ENCODE data around the gene WNK3.

- no peak for TF ChIP-seq CTCF (IDR thresholded peaks at IDR 0.05 in 8 of 11, conservative IDR thresholded peaks at IDR 0.05 in 3 of 11)
- no peak for TF ChIP-seq POLR2AphosphoS5 (IDR thresholded peaks at IDR 0.05)
These were observed 1.6 kb upstream of the WNK3 start for GRCh38 chrX:54359408-54359807.
